HG03039 (cell line): ENCODE measurements around the gene AKIRIN1.
"Not testable (repeated sequence)": the region's sequence is repeated elsewhere in the genome, so short reads cannot be mapped to it uniquely, and the experiment has no call there.

Source experiments
- ATAC-seq: cut with Tn5 transposase; IDR thresholded peaks from one replicate; pipeline ENCODE4 v1.9.1; 2021; ENCODE audit warnings: mild to moderate bottlenecking, moderate library complexity; ENCODE audit not compliant: unreplicated experiment

The AKIRIN1 gene

DNA sequence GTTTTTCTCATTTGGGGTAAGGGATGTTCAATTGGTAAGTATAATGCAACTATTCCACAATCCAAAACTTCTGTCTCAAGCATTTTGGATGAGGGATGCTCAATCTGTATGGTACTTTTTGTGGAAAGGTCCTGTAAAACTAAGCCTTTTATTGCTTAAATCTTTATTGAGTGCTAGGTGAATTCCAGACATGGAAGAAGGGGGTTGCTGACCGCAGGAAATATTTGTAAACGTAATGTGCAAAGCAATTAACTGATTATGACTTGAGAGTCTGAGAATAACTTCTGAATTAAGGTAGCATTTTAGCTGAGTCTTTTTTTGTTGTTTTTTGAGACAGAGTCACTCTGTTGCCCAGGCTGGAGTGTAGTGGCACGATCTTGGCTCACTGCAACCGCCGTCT, 3.1 kb downstream of the AKIRIN1 start:
- ATAC-seq: no peak

DNA sequence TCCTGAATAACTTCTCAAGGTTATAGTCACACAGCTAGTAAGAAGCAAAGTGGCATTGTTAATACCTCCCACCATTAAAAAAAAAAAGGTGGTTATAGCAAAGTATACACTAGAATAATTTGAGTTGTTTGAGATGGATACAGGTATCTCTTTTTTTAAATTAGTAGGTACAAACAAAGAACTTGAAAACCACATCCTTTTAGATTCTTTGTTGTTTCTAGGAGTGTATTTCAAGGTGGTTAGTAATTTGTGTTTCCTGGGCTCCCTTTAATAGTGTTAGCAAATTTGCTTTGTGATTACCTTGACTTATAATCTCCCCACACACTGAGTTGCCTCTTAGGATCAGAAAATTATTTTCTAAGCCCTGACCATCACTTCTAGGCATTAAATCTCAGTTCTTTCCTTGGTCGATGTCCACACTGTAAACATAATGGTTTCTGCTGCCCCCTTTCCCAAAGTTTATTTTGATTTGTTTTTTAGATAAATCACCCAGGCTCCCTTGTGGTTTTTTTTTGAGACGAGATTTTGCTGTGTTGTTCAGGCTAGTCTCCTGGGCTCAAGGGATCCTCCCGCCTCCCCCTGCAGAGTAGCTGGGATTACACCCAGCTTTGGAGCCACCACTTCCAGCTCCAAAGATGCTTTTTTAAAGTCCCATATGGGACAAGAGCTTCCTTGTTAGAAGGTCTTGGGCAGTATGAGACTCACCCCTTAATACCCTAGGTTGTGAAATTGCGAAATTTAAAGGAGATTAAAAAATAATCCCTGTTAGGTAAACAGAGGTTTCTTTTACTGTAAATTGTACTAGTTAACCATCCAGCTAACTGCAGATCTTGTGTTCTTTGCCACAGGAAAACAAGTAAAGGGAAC, 6.2 kb downstream of the AKIRIN1 start:
- no peak for ATAC-seq

DNA sequence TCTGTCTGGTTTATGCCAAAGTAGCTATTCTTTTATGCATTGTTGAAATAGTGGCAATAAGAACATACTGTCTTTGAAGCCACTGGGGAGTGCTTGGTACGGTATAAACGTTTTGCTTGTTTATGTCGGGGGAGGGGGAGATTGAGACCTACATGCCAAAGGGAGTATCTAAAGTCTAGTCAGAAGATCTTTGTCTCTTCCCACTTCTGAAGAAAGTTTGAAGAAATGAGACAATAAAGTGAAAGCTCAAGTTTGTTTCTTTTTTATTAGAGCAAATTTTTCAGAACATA, 6.8 kb downstream of the AKIRIN1 start:
- no peak for ATAC-seq

GRCh38 chr1:39001516-39002421, 10.7 kb downstream of the AKIRIN1 start:
- ATAC-seq: no peak

- no peak for ATAC-seq
Observed at GRCh38 chr1:39003281-39003680, 12.2 kb downstream of the AKIRIN1 start.

DNA sequence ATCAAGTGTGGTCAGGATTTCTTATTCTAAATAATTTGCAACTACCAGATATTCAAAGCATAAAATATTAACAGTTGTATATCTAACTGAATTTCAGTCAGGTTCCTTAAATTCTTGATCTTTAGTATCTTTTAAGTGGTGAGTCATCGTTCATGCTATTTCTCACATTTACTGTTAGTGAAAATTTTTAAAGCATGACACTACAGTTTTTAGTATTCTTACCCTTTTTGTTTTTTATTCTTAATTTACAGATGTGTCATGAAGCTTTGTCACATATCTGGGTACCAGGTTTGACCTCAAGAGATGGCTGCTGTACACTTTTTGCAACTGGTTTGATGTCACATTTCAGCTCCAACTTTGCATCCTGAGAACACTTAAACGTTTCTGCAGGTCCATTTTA, 12.7 kb downstream of the AKIRIN1 start:
- ATAC-seq: no peak

GRCh38 chr1:39006287-39006686, 15.2 kb downstream of the AKIRIN1 start:
- no peak for ATAC-seq

DNA sequence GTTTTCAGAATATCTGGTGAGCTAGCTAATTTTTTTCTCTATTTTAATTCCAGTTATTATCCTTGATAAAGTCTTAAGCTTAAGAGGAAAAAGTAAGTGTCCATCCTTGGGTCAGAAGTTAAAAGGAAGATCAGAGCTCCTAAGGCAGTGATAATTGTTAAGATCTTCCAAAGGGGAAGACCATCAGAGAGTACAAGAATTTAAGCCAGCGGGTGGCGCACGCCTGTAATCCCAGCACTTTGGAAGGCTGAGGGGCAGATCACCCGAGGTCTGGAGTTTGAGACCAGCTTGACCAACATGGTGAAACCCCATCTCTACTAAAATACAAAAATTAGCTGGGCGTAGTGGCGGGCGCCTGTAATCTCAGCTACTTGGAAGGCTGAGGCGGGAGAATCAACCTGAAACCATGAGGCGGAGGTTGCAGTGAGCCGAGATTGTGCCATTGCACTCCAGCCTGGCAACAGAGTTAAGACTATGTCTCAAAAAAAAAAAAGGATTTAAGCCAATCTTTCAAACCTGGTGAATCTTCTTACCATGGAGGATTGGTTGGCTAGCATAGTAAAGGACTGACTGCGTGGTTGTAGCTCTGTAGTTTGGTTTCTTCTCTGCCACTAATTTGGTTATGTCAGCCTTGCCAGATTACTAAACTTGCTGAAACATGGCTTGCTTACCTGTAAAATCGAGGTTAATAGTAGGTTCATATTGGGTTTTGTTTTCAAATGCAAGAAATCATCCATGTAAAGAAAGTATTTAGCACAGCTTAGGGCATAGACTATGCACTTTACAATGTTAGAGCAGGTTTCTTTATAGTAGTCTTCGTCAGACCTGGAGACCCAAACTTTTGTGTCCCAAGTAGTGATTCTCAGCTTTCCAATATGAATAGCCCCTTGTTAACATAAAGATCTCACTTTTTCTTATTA, 15.9 kb downstream of the AKIRIN1 start:
- no peak for ATAC-seq

GRCh38 chr1:39014956-39015355, 23.9 kb downstream of the AKIRIN1 start:
- ATAC-seq: not testable (repeated sequence)

- no peak for ATAC-seq
Observed at GRCh38 chr1:39016604-39017171, 25.6 kb downstream of the AKIRIN1 start.

DNA sequence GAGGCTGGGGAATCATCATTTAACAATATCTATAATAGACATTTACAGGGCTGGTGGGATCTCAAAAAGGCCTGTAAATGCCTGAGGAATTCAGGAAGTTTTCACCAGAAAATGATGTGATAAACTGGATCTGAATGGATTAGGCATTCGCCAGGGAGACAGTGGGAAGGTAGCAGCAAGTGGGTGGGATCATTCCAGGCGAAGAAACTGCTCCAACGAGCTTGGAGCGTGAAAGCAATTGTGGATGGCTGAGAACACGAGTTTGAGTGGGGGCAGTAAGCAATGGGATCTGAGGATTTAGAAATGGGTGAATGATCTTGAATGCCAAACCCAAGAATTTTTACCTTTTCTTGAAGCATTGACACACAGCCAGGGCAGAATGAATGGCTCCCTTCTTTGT, 26.2 kb downstream of the AKIRIN1 start:
- no peak for ATAC-seq

DNA sequence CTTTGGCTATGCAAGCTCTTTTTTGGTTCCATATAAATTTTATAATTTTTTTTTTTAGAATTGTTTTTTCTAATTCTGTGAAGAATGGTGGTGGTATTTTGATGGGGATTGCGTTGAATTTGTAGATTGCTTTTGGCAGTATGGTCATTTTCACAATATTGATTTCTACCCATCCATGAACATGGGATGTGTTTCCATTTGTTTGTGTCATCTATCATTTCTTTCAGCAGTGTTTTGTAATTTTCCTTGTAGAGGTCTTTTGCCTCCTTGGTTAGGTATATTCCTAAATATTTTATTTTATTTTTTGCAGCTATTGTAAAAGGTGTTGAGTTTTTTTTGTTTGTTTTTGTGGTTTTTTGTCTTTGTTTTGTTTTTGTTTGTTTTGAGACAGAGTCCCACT, 29.4 kb downstream of the AKIRIN1 start:
- not testable (repeated sequence) for ATAC-seq

DNA sequence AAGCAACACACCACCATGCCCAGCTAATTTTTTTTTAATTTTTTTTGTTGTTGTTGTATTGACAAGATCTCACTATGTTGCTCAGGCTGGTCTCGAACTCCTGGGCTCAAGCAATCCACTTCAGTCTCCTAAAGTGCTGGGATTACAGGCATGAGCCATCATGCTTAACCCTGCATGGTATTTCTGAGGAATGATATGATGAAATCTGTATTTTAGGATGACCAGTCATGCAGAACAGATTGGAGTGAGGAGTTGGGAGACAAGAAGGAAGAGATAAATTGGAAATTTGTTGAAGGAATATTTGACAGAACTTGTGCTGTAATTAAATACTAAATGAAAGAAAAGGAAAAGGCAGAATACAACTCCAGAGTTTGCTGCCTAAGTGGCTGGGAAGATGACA, 30.4 kb downstream of the AKIRIN1 start:
- ATAC-seq: no peak

- no peak for ATAC-seq
Observed at GRCh38 chr1:39023140-39023539, 32.1 kb downstream of the AKIRIN1 start.

DNA sequence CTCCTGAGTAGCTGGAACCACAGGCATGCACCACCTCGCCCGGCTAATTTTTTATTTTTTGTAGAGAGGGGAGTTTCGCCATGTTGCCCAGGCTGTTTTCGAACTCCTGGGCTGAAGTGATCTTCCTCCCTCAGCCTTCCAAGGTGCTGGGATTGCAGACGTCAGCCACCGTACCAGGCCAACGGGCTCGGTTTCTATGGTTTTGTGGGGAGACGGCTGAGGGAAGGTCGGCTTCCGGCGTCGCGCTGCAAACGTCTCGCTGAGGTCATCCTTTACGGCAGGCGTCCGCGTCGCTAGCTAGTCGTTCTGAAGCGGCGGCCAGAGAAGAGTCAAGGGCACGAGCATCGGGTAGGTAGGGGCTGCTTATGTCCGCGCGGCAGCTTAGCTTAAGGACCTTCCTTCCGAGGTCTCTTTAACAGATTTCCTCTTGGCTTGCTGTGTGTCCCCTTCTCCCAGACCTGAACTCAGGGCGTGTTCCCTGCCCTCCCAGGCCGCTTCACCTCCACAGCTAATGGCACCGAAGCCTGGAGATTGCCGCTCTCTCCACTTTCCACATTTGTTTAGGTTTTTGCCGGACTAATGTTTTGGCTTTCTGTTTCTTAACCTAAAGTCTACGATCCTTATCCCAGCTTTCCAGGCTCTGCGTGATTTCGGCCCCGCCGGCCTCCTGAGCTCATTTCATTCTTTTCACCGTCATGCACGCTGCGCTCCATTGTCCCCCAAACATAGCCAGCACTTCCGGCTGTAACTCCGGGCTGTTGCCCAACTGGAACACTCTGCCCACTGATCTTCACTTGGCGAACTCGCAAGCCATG, 35.2 kb downstream of the AKIRIN1 start, which contains the start of gene NDUFS5:
NDUFS5 (plus strand) TSS at position 300 of the 815 bp plus-strand sequence. CDS start 2,375 bp downstream, outside the sequence.
- ATAC-seq: peak; percentile 84

- no peak for ATAC-seq
Observed at GRCh38 chr1:39026866-39027507, 35.9 kb downstream of the AKIRIN1 start.

DNA sequence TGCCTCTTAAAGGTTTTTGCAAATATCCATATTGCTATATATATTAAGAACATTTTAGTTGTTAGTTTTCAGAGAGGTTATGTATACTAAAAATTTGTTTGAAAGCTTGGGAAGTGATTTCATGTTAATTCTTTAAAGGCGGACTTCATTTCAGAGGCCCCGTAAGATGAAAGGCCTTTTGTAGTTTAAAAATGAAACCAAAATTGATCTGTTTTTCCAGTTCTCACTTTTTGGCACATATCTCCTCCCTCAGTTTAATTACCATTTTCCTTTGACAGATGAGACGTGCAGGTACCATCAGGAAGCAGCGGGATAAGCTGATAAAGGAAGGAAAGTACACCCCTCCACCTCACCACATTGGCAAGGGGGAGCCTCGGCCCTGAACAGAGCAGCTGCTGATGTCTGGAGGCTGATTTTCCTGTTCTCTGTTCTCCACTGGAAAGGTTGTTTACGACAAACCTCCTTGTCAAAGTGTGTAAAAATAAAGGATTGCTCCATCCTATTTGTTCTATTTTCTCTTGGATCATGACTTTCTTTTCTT, 43.1 kb downstream of the AKIRIN1 start:
- ATAC-seq: no peak

DNA sequence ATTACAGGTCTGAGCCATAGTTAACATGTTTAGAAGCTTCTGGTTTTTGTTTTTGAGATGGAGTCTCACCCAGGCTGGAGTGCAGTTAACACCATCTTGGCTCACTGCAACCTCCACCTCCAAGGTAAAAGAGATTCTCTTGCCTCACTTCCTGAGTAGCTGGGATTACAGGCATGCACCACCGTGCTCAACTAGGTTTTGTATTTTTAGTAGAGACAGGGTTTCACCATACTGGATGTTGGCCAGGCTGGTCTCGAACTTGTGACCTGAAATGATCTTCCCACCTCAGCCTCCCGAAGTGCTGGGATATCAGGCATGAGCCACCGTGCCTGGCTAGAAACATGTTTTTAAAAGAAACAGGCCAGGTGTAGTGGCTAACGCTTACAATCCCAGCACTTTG, 45.6 kb downstream of the AKIRIN1 start:
- ATAC-seq: no peak

DNA sequence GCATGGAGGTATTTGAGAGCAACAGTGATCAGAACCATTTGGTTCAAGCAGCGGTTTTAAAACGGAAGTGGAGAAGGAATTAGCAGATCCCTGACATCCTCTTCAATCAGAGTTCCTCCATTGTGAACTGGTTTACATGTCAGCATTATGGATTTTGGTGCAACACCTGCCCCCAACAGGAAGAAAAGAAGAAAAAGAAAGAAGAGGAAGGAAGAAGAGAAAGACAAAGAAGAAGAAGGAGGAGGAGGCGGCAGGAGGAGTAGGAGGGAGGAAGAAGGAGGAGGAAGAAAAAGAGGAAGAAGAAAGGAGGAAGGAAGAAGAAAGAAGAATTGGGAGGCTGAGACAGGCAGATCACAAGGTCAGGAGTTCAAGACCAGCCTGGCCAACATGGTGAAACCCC, 52.4 kb downstream of the AKIRIN1 start:
- ATAC-seq: no peak
